GM21737 (cell line): ENCODE data around the gene PCP4.

Source experiments
- ATAC-seq: cut with Tn5 transposase; IDR thresholded peaks from one replicate; pipeline ENCODE4 v1.9.1; 2021; ENCODE audit warnings: mild to moderate bottlenecking, moderate library complexity; ENCODE audit not compliant: unreplicated experiment

PCP4 gene

GRCh38 chr21:39867198-39867650 lies at the start of gene PCP4:
Gene PCP4, plus strand, starts transcription at chr21:39867438. Its CDS starts 64 bp downstream, at chr21:39867502.
- ATAC-seq: no peak

GRCh38 chr21:39818557-39818956 lies 48.7 kb upstream of the PCP4 start:
- ATAC-seq: no peak

DNA sequence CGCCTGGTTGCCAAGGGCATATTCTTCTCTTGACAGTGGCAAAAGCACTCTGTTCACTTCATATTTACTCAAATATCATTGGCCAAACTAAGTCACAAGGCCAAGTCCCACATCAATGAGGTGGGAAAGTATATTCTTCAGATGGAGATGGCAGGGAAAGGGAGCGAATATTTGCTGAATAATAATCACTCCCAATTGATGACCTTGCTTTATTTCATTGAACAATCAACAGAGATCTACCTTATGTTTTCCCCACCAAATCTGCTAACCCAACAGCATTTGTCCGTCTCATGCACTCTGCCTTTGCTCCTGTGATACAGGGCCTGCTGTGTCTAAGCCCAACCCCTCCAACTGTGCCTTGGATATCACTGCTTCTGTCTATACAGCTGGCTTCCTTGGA lies 45.2 kb upstream of the PCP4 start:
- no peak for ATAC-seq

DNA sequence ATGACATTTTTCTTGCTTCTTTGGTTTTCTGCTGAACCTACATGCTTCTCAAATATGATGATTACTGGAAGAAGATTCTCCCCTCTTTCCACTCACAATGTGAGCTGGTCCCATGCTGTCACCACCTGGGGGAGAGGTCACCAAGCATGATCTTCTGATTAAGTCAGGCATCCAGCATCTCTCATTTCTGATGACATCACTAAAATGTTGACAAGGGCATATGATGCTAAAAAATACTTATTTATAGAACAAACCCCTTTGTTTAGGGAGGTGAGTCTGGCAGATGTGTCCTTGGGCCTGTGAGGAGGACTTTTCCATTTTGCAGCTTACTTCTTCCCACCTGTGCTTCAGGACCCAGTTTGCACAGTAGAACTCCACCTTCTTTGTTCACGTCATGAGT lies 42.0 kb upstream of the PCP4 start:
- ATAC-seq: no peak

DNA sequence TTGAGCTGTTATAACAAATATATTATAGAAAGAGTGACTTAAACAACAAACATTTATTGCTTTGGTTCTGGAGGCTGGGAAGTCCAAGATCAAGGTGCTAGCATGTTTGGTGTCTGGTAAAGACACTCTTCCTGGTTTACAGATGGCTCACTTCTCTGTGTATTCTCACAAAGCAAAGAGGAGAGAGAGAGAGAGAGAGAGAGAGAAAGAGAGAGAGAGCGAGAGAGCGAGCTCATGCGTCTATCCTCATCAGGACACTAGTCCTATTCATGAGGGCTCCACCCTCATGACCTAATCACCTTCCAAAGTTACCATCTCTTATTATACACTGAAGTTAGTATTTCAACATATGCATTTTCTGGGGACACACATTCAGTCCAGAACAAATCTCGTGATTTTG lies 32.7 kb upstream of the PCP4 start:
- no peak for ATAC-seq

- no peak for ATAC-seq
Measured at GRCh38 chr21:39837861-39838359, 29.3 kb upstream of the PCP4 start.

- no peak for ATAC-seq
Measured at GRCh38 chr21:39840373-39841097, 26.7 kb upstream of the PCP4 start.

- ATAC-seq: no peak
Measured at GRCh38 chr21:39842741-39843459, 24.3 kb upstream of the PCP4 start.

DNA sequence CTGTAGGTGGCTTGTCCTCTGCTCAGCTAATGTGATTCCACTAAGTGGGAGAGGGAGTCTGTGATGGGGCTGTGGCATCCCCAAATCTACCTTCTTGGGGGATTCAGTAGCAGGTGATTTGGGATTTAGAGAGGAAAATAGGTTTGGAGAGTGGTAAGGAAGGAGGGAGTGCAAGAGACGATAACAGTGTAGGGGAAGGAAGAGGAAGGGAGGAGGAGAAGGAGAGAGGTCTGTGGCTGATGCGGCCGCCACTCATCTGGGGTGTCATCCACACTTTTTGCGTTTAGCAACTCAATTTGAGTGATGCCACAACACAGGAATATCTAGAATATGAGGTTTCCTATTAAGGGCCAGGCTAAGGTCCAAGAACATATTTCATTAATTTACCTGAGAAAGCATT lies 23.8 kb upstream of the PCP4 start:
- ATAC-seq: no peak

DNA sequence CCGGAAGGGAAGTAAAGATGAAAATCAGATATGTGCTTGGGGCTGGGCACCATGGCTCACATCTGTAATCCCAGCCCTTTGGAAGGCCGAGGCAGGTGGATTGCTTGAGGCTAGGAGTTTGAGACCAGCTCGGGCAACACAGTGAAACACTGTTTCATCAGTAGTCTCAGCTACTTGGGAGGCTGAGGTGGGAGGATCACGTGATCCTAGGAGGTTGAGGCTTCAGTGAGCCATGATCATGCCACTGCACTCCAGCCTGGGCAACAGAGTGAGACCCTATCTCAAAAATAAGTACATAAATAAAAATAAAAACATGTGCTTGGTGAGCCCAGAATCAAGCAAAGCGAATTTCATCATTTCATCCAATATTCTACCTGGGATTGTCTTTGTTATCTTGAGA lies 23.3 kb upstream of the PCP4 start:
- no peak for ATAC-seq

DNA sequence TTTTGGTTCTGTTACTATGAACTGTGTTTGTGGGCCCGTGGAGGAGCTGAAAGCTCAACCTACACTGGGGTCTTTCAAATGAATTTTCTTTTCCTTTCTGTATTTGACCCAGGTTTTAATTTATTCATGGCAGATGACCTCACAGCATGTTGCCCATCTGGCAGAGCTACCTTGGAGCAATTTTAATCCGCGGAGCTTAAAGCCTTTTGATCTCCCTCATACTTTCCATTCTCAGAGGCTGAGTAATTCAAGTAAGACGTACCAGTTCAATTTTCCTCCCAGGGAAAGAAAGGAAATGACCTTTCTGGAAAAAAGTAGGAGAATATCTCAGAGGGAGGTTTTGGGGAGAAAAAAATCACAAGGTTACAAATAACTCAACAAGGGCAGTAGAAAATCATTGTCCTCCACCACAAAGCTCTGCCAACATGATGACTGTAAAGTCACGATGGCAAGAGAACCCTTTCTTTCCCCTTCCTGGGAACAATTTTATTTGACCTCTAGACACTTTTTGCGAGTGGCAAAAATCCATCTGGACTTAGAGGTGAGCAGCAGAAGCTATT lies 21.6 kb upstream of the PCP4 start:
- no peak for ATAC-seq

DNA sequence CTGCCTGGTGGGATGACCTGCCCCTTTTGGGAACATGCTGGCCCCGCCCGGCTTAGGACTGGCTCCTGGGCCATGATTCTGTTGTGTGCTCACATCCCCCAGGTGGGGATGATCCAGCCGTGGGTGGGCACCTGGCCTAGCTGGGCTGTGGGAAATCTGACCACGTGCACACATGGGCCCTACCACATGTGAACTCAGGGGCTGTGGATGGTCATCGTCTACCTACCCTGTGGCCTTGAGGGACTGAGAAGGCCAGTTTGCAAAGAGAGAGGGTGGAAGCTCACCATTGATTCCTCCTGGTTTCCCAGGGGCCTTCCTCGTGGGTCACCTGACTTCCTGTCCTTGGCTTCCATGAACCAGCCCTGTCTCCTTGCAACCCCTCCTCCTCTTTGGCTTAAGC lies 19.4 kb upstream of the PCP4 start:
- ATAC-seq: no peak

GRCh38 chr21:39849014-39849655 lies 18.1 kb upstream of the PCP4 start:
- no peak for ATAC-seq

- ATAC-seq: no peak
Measured at GRCh38 chr21:39850333-39850732, 16.9 kb upstream of the PCP4 start.

DNA sequence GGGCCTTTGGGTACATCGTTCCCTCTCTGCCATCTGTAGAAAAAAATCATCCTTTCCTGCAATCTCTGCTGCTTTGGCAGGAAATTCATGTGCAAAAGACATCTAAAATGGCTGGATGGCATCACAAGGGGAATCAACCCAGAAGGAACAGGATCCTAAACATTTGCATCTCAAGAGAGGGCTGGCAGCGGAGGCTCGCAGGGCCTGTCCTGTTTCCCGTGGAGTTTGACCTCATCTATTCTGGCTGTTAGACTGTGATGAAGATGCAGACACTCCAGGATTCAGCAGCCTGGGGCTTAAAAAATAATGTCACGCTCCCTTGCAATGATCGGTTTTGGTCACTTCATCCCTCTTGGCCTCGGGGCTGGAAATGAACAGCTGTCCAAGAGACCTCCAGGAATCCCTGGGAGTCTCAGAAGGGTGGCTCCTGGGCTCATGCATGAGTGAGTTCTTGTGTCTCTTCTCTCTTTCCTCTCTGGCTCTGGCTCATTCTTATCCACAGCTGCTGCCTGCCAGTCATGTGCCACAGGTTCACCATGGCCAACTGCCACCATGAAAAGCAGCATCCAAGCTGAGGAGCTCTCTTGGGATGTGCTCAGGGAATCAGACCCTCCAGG lies 16.1 kb upstream of the PCP4 start:
- ATAC-seq: no peak

- no peak for ATAC-seq
Measured at GRCh38 chr21:39852021-39852721, 15.1 kb upstream of the PCP4 start.

DNA sequence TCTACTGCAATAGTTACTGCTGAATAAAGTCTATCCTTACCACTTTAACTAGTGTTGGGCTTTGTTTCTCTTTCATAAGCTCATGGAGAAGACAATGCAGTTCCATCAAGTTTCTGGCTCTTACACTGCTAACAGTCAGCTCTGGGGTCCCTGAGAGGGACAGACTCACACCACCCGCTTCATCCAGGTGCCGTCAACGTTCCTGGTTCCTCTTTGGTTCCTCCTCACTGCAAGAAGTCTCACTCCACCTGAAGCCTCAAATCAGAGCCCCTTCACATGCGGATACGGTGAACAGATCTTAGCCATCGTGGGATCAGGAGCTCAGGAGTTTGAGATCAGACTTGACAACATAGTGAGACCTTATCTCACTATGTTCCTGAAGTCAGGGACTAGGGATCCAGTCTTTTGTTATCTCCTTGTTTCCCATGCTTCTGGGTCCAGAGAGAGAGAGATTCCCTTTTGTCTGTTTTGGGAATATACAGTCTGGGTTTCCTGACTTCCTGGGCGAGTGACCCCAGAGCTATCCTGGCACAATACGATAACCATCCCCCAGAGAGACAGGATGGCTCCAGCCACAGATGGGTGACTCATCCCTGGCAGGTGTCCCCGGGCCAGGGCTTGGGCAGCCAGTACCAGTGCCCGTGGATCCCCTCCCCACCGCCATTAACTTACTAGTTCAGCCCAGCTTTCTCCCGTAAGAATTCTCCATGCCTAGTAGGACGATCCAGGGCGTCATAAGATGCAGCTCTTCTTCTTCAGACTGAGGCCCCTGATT lies 14.3 kb upstream of the PCP4 start:
- no peak for ATAC-seq

DNA sequence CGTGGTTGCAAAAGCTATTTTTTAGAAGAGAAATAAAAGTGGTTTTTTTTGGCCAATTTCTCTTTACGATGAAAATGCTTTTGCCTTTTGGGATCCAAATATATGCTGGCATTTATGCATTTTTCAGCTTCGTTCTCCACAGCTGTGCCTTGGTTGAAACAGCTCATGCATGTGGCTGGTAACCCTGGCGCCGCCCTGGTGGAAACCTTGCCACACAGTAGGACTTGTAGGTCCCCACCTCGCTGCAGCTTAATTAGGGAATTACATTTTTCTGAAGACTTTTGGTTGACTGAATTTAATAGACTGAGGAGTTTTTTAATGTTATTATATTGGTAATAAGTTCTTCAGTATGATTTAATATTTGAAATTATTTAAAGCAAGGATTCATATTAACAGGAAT lies 12.7 kb upstream of the PCP4 start:
- no peak for ATAC-seq

DNA sequence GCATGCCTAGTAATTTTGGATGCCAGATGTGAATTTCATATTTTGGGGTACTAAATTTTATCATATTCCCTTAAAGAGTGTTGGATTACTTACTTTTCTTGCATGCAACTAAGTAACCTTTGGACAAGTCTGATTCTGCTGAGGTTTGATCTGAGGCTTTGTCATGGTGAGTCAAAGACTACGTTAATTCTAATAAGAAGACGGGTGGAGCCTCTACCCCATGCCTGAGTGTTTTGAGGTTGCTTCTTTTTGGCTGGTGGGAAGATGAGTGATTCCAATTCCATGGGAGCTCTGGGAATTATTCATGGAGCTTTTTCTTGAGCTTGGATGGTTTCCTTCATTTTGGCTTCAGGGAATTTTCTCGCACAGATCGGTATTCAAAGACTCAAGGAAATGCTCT lies 11.6 kb upstream of the PCP4 start:
- ATAC-seq: no peak

DNA sequence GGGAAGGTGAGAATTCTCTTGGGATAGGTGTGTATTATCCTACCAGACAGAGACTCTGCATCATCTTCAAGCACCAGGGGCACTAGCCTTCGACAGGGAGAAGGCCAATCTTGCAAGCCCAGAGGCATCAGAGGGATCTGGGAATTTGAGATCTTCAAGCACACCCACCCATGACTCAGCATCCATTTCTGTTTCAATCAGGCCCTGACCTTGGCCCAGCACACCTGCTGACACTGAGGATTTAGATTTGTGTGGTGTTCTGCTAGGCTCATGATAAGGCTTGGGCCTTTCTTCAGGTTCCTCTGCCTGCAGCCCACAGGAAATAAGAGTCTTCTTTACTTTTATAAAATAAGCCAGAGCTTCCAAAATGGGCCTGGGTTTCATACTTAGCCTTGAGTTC lies 6.6 kb upstream of the PCP4 start:
- ATAC-seq: no peak
